ENCODE results near the gene GFRA1.

DNA sequence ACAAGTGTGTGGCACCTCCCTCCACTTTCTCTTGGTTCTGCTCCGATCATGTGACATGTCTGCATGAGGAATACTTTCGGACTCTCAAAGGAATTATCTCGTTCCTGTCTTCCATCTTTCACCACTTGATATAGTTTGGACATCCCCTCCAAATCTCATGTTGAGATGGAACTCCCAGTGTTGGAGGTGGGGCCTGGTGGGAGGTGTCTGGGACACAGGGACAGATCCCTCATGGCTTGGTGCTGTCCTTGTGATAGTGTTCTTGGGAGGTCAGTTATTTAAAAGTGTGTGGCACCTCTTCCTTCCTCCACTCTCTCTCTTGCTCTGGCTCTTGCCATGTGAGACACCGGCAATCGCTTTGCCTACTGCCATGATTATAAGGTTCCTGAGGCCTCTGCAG, 166.4 kb downstream of the GFRA1 start:
- TF ChIP-seq, protein P1, sequence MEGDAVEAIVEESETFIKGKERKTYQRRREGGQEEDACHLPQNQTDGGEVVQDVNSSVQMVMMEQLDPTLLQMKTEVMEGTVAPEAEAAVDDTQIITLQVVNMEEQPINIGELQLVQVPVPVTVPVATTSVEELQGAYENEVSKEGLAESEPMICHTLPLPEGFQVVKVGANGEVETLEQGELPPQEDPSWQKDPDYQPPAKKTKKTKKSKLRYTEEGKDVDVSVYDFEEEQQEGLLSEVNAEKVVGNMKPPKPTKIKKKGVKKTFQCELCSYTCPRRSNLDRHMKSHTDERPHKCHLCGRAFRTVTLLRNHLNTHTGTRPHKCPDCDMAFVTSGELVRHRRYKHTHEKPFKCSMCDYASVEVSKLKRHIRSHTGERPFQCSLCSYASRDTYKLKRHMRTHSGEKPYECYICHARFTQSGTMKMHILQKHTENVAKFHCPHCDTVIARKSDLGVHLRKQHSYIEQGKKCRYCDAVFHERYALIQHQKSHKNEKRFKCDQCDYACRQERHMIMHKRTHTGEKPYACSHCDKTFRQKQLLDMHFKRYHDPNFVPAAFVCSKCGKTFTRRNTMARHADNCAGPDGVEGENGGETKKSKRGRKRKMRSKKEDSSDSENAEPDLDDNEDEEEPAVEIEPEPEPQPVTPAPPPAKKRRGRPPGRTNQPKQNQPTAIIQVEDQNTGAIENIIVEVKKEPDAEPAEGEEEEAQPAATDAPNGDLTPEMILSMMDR (IDR thresholded peaks at IDR 0.05; ENCODE audit: poor library complexity): no peak
- no peak for TF ChIP-seq EZH2 (IDR thresholded peaks at IDR 0.05; ENCODE audit: borderline replicate concordance)

Data from hepatocyte (in vitro differentiated cells).